VCaP (cell line): ENCODE results near the gene TAOK2.

Experiments used
- H3K27ac ChIP-seq: fragments of 450-650 bp; 2 replicates; pipeline ENCODE4 v1.5.1; 2017
- TF ChIP-seq, protein P1 (sequence below): fragments of 450-650 bp; conservative IDR thresholded peaks from 2 replicates; pipeline ENCODE4 v1.5.1; 2017; ENCODE audit warnings: mild to moderate bottlenecking, moderate library complexity

The TAOK2 gene

DNA sequence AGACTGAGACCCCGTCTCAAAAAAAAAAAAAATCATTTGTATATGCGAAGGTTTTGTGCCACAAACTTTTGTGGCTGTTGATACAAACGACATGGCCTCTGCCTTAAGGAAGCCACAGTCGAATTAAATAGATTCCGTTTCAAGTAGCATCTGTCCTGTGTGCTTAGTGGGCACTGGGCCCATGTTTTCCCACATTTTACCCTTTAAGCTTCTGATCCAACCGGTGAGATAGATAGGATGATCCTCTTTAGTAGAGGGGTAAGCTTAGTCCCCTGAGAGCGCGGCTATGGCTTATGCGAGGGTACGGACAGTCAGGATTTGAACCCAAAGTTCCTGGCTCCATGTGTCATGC lies 12.6 kb upstream of the TAOK2 start:
- TF ChIP-seq, protein P1, sequence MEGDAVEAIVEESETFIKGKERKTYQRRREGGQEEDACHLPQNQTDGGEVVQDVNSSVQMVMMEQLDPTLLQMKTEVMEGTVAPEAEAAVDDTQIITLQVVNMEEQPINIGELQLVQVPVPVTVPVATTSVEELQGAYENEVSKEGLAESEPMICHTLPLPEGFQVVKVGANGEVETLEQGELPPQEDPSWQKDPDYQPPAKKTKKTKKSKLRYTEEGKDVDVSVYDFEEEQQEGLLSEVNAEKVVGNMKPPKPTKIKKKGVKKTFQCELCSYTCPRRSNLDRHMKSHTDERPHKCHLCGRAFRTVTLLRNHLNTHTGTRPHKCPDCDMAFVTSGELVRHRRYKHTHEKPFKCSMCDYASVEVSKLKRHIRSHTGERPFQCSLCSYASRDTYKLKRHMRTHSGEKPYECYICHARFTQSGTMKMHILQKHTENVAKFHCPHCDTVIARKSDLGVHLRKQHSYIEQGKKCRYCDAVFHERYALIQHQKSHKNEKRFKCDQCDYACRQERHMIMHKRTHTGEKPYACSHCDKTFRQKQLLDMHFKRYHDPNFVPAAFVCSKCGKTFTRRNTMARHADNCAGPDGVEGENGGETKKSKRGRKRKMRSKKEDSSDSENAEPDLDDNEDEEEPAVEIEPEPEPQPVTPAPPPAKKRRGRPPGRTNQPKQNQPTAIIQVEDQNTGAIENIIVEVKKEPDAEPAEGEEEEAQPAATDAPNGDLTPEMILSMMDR: no peak
- H3K27ac ChIP-seq: peak overlapping the region; percentile 73

GRCh38 chr16:29961479-29962343 lies 12.0 kb upstream of the TAOK2 start, which contains the start of gene TMEM219:
TSS of gene TMEM219 (plus strand) at chr16:29962079. CDS start at chr16:29963144, 1,065 bp downstream.
- peak within 1 kb of the TSS; percentile 73 for H3K27ac ChIP-seq
- TF ChIP-seq, protein P1: peak; percentile 18

GRCh38 chr16:29962344-29962994 lies 11.2 kb upstream of the TAOK2 start:
- TF ChIP-seq, protein P1: no peak
- peak overlapping the region; percentile 73 for H3K27ac ChIP-seq

DNA sequence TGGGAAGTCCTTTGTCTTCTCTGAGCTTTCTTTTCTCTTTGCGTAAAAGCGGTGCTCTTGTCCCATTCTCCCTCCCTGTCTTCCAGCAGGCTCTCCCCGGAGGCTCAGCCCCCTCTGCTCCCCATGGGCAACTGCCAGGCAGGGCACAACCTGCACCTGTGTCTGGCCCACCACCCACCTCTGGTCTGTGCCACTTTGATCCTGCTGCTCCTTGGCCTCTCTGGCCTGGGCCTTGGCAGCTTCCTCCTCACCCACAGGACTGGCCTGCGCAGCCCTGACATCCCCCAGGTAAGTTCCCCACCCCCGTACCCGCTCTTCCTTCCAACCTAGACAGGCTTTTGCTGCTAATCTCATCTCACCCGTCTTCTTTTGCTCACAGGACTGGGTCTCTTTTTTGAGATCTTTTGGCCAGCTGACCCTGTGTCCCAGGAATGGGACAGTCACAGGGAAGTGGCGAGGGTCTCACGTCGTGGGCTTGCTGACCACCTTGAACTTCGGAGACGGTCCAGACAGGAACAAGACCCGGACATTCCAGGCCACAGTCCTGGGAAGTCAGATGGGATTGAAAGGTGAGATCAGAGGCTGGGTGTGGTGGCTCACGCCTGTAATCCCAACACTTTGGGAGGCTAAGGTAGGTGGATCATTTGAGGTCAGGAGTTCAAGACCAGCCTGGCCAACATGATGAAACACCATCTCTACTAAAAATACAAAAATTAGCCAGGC lies 10.5 kb upstream of the TAOK2 start:
- TF ChIP-seq, protein P1: no peak
- peak overlapping the region; percentile 73; the same call in 1 of the 2 replicates for H3K27ac ChIP-seq

DNA sequence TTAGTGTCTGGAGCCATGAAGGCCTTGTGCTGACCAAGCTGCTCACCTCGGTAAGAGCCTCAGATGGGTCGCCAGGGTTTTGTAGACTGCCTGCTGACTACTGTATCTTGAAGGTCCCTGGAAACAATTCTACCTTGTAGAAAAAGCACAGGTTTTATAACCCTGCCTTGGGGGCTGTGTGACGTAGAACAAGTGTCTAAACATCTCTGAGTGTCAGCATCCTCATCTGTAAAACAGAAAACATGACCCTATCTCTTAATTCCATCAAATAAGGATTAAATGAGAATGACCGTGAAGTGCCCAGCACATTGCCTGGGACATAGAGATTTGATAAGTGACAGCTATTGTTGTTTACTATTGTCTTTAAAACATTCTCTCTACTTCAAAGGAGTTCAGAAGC lies 5.5 kb upstream of the TAOK2 start:
- TF ChIP-seq, protein P1: no peak
- no peak overlapping the region for H3K27ac ChIP-seq

DNA sequence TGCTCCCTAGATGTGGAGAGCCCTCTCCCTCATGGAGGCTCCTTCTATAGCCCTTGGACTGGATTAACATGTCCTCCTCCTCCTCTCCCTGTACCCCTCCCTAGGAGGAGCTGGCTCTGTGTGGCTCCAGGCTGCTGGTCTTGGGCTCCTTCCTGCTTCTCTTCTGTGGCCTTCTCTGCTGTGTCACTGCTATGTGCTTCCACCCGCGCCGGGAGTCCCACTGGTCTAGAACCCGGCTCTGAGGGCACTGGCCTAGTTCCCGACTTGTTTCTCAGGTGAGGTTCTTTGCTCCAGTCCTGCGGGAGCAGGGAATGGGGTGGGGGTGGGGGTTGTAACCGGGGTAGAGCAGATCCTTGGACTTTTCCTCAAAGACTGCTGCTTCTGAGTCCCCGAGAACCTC lies 2.4 kb upstream of the TAOK2 start:
- H3K27ac ChIP-seq: no peak overlapping the region
- TF ChIP-seq, protein P1: no peak

DNA sequence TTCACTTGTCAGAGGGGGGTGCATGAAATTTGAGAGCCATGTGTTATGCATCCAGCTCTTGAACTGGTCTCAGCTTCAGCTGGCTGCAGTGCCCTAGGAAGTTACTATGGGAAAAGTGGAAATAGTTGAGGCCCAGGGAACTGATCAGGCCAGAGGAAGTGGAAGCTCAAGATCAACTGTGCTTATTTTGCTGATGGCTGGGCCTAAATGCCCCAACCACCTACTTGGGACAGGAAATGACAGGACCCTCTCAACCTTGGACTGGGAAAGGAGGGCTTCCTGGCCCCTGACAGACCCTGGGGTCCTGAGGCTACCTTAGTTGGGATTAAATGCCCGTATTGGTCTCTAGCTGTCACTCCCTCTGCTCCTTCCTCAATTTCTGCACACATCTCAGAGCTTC lies 1.2 kb upstream of the TAOK2 start:
- H3K27ac ChIP-seq: no peak overlapping the region

More for the DNA sequence above, 1.2 kb upstream of the TAOK2 start:
- TF ChIP-seq, protein P1: no peak
